ENCODE measurements around the gene DCAF17.

DNA sequence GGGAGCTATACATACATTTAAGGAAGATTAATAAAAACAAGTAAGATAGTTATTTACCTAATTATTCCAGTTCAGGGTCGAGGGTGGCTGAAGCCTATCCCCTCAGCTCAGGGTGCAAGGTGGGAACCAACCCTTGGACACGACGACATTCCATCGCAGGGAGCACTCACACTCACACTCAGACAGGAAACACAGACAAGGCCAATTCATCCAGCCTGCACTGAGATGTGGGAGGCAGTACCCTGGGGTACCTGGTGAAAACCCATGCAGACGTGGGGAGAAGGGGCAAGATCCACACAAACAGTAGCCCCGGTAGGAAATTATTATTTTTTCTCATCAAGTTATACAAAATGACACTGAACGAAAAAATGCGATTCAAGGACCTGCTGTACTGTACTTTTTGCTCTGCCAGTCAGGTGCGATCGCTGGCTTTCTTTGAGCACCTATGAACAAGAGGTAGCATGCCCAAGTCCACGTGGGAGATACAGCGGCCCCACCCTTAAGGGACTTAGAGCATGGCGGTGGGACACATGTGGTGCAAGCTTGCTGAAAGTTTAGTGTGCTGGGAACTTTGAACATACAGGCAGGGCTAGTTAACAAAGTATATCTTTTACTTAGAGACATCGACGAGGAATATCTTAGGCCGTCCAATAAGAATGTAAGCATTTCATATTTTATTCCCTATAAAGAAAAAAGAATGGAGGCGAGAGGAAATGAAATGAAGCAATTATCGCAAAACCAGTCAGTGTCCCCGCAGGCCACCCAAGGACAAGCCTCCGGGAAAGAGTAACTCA is 860 bp upstream of the DCAF17 start:
- TF ChIP-seq GATA2 (IDR thresholded peaks at IDR 0.05; ENCODE audit: low read depth, low read length), result no peak
- no peak for TF ChIP-seq GATA3 (IDR thresholded peaks at IDR 0.05; ENCODE audit: low read depth, low read length)

Measured in SH-SY5Y (cell line).